H1 (cell line): ENCODE data around the gene PLA1A. TPM values are rescaled to one million over a fixed set of nuclear protein-coding genes. Genes with fewer than 3 reads are reported as not detected.

Experiments
- CTCF ChIA-PET: fragments of 300-600 bp; sonication (Branson Sonifier 250); formaldehyde crosslinking; loops from one replicate; lab custom pipeline; 2021; ENCODE audit not compliant: partially characterized antibody; lab: Charles Lee
- POLR2A ChIA-PET: fragments of 300-600 bp; sonication (Branson Sonifier 250); formaldehyde crosslinking; loops from one replicate; lab custom pipeline; 2021; ENCODE audit warnings: inconsistent platforms; ENCODE audit not compliant: partially characterized antibody; lab: Charles Lee
- DNase-seq, 2 experiments: peaks; one replicate each; pipeline versions ENCODE4 v3.0.0 to v3.0.0-alpha.2; 2010 to 2022; ENCODE audit warnings: low spot score in 2 of 2, low read depth in 1 of 2, mixed read lengths in 1 of 2
- FAIRE-seq: peaks from 2 replicates; lab custom pipeline; 2011; peaks lifted over from hg19 to GRCh38; lab: Jason Lieb, UNC
- H2AFZ ChIP-seq: 2 replicates; pipeline ENCODE4 v1.8.1; 2012; ENCODE audit warnings: low read length, inconsistent platforms
- H2AK5ac ChIP-seq: 2 replicates; pipeline ENCODE4 v1.6.1; 2013; ENCODE audit warnings: low read depth, low read length
- H2BK120ac ChIP-seq: replicated peaks from 2 replicates; pipeline ENCODE3; 2013; ENCODE audit warnings: low read depth, low read length, inconsistent platforms
- H2BK12ac ChIP-seq: 2 replicates; pipeline ENCODE4 v1.6.1; 2013; ENCODE audit warnings: low read depth, low read length
- H2BK15ac ChIP-seq: 2 replicates; pipeline ENCODE4 v1.6.1; 2013; ENCODE audit warnings: low read length
- H2BK20ac ChIP-seq: 2 replicates; pipeline ENCODE4 v1.6.1; 2013; ENCODE audit warnings: low read length
- H2BK5ac ChIP-seq: 2 replicates; pipeline ENCODE4 v1.6.1; 2013; ENCODE audit warnings: low read depth, low read length
- H3K14ac ChIP-seq: 2 replicates; pipeline ENCODE4 v1.6.1; 2013; ENCODE audit warnings: inconsistent platforms; ENCODE audit not compliant: insufficient read length
- H3K18ac ChIP-seq: 2 replicates; pipeline ENCODE4 v1.6.1; 2013; ENCODE audit warnings: low read length; ENCODE audit errors: extremely low read depth
- H3K23ac ChIP-seq: 2 replicates; pipeline ENCODE4 v1.6.1; 2013; ENCODE audit warnings: inconsistent platforms; ENCODE audit not compliant: insufficient read length
- H3K23me2 ChIP-seq: 2 replicates; pipeline ENCODE4 v1.6.1; 2013; ENCODE audit warnings: low read depth, low read length
- H3K27ac ChIP-seq: 2 replicates; pipeline ENCODE4 v1.6.1; 2011; ENCODE audit warnings: low read depth, low read length, inconsistent platforms
- H3K27me3 ChIP-seq, 4 experiments: replicated peaks in 1 of 4; 1 replicate in 1 of 4; 2 replicates in 3 of 4; pipeline versions ENCODE4 v1.6.1 to v1.8.1; 2011 to 2013; ENCODE audit warnings: low read length in 3 of 4, mild to moderate bottlenecking in 3 of 4, inconsistent platforms in 2 of 4, mixed read lengths in 2 of 4, moderate library complexity in 1 of 4; ENCODE audit not compliant: control insufficient read depth in 3 of 4, insufficient read depth in 3 of 4; ENCODE audit errors: extremely low read depth in 1 of 4
- H3K36me3 ChIP-seq, 4 experiments: 2 replicates each; pipeline versions ENCODE4 v1.6.1 to v1.8.1; 2011 to 2013; ENCODE audit warnings: mild to moderate bottlenecking in 4 of 4, low read length in 3 of 4, moderate library complexity in 2 of 4, control low read depth in 1 of 4, inconsistent platforms in 1 of 4; ENCODE audit not compliant: insufficient read depth in 4 of 4, control insufficient read depth in 2 of 4
- H3K4ac ChIP-seq: replicated peaks from 2 replicates; pipeline ENCODE3; 2013; ENCODE audit warnings: low read length, low read depth, mixed read lengths, inconsistent platforms; ENCODE audit not compliant: insufficient read length
- H3K4me1 ChIP-seq, 4 experiments: replicated peaks in 1 of 4; 1 replicate in 1 of 4; 2 replicates in 3 of 4; pipeline versions ENCODE4 v1.6.1 to v1.8.1; 2011 to 2013; ENCODE audit warnings: low read length in 3 of 4, inconsistent platforms in 2 of 4, mixed read lengths in 1 of 4; ENCODE audit not compliant: insufficient read depth in 4 of 4, control insufficient read depth in 3 of 4
- H3K4me2 ChIP-seq, 2 experiments: 2 replicates each; pipeline versions ENCODE4 v1.6.1 to v1.8.1; 2011 to 2013; ENCODE audit warnings: low read depth in 2 of 2, low read length in 2 of 2, control low read depth in 1 of 2, inconsistent platforms in 1 of 2, mild to moderate bottlenecking in 1 of 2; ENCODE audit not compliant: insufficient read depth in 1 of 2
- H3K4me3 ChIP-seq, 4 experiments: fragments of 200-600, 300-600 bp in 1 of 4; sonication (generic), shearing (Covaris generic), sonication (Bioruptor Twin) in 1 of 4; 2 replicates each; pipeline versions ENCODE4 v1.5.1 to v1.8.1; 2011 to 2016; ENCODE audit warnings: low read length in 4 of 4, low read depth in 3 of 4, control low read depth in 2 of 4, inconsistent platforms in 2 of 4, mild to moderate bottlenecking in 2 of 4, mixed read lengths in 1 of 4, moderate library complexity in 1 of 4; ENCODE audit not compliant: insufficient read depth in 2 of 4; ENCODE audit errors: extremely low read depth in 1 of 4
- H3K56ac ChIP-seq: replicated peaks from 2 replicates; pipeline ENCODE3; 2013; ENCODE audit warnings: low read depth, mild to moderate bottlenecking, mixed read lengths, low read length, inconsistent platforms; ENCODE audit not compliant: insufficient read length
- H3K79me1 ChIP-seq: 2 replicates; pipeline ENCODE4 v1.6.1; 2013; ENCODE audit warnings: low read depth, low read length, control low read depth
- H3K79me2 ChIP-seq, 2 experiments: 2 replicates each; pipeline versions ENCODE4 v1.6.1 to v1.8.1; 2012 to 2013; ENCODE audit warnings: low read length in 2 of 2, mild to moderate bottlenecking in 2 of 2, inconsistent platforms in 1 of 2; ENCODE audit not compliant: insufficient read depth in 2 of 2, control insufficient read depth in 1 of 2
- H3K9ac ChIP-seq, 4 experiments: replicated peaks in 1 of 4; 1 replicate in 1 of 4; 2 replicates in 3 of 4; pipeline versions ENCODE4 v1.6.1 to v1.8.1; 2011 to 2013; ENCODE audit warnings: low read depth in 3 of 4, low read length in 3 of 4, control low read depth in 2 of 4, mild to moderate bottlenecking in 2 of 4, moderate library complexity in 2 of 4, inconsistent platforms in 1 of 4; ENCODE audit errors: extremely low read depth in 1 of 4
- H3K9me3 ChIP-seq, 2 experiments: 2 replicates each; pipeline versions ENCODE4 v1.6.1 to v1.8.1; 2012 to 2013; ENCODE audit warnings: mild to moderate bottlenecking in 2 of 2, moderate library complexity in 2 of 2, control low read depth in 1 of 2, inconsistent platforms in 1 of 2, low read depth in 1 of 2, low read length in 1 of 2, mixed read lengths in 1 of 2; ENCODE audit not compliant: insufficient read depth in 2 of 2
- H4K20me1 ChIP-seq, 2 experiments: replicated peaks in 1 of 2; 2 replicates each; pipeline versions ENCODE3 to v1.8.1; 2011 to 2013; ENCODE audit warnings: inconsistent platforms in 2 of 2, low read length in 2 of 2, mild to moderate bottlenecking in 1 of 2; ENCODE audit not compliant: insufficient read depth in 2 of 2, control insufficient read depth in 1 of 2
- H4K5ac ChIP-seq: 2 replicates; pipeline ENCODE4 v1.6.1; 2013; ENCODE audit warnings: low read length, low read depth, mixed read lengths, inconsistent platforms; ENCODE audit not compliant: insufficient read length
- H4K8ac ChIP-seq: 2 replicates; pipeline ENCODE4 v1.8.0; 2013; ENCODE audit warnings: mild to moderate bottlenecking, moderate library complexity, low read length, inconsistent platforms; ENCODE audit not compliant: insufficient read depth; ENCODE audit errors: extremely low read depth
- H4K91ac ChIP-seq: replicated peaks from 2 replicates; pipeline ENCODE3; 2013; ENCODE audit warnings: low read length, mixed read lengths, inconsistent platforms; ENCODE audit not compliant: insufficient read length
- CTCF ChIP-seq, 3 experiments: IDR thresholded peaks; 1 replicate in 2 of 3; 2 replicates in 1 of 3; pipeline versions ENCODE4 v1.5.1 to v1.6.1; 2011; ENCODE audit warnings: low read length in 3 of 3, mild to moderate bottlenecking in 3 of 3, inconsistent platforms in 2 of 3, low read depth in 1 of 3, moderate library complexity in 1 of 3; ENCODE audit not compliant: insufficient read depth in 1 of 3; ENCODE audit errors: control extremely low read depth in 1 of 3
- KDM4A ChIP-seq: IDR thresholded peaks from one replicate; pipeline ENCODE4 v1.7.1; 2012; ENCODE audit warnings: low read depth, mild to moderate bottlenecking, moderate library complexity, low read length, inconsistent platforms; ENCODE audit not compliant: severe bottlenecking
- RAD21 ChIP-seq, 2 experiments: IDR thresholded peaks in 1 of 2; conservative IDR thresholded peaks in 1 of 2; 2 replicates each; pipeline ENCODE4 v1.6.1; 2011; ENCODE audit warnings: low read depth in 2 of 2, low read length in 2 of 2, improper control_type of control experiment in 1 of 2, inconsistent platforms in 1 of 2, mild to moderate bottlenecking in 1 of 2, moderate library complexity in 1 of 2
- TBP ChIP-seq: IDR thresholded peaks from 2 replicates; pipeline ENCODE4 v1.6.1; 2011; ENCODE audit warnings: low read depth, low read length, improper control_type of control experiment
- WGBS, 2 experiments: shearing (Covaris generic) in 1 of 2; methylation state at CpG; one replicate each; pipeline versions ENCODE4 v1.1.6 to v1.1.7; 2013 to 2015; ENCODE audit warnings: low lambda C conversion rate in 2 of 2, mixed read lengths in 2 of 2, inconsistent platforms in 1 of 2, low coverage in 1 of 2, missing lambda C conversion rate in 1 of 2; ENCODE audit not compliant: insufficient replicate concordance in 2 of 2, insufficient coverage in 1 of 2, insufficient read length in 1 of 2; ENCODE audit errors: extremely low coverage in 1 of 2, missing lambda C conversion rate in 1 of 2; 5-methylcytosine and 5-hydroxymethylcytosine counted together
- polyA plus RNA-seq, 7 experiments: library from polyadenylated mRNA; depleted of rRNA in 3 of 7; stranded (reverse) in 5 of 7; unstranded in 2 of 7; fragments of >200 nt in 5 of 7; fragments of 200-250 nt in 2 of 7; gene quantifications; 1 replicate in 5 of 7; 2 replicates in 1 of 7; 4 replicates in 1 of 7; pipeline versions ENCODE4 v1.2.1 to v1.2.3, GENCODE V29; 2011 to 2013; ENCODE audit warnings: missing spikeins in 2 of 7, mixed read lengths in 2 of 7
- total RNA-seq: library from RNA; stranded (reverse); fragmentation: NEBNext Ultra II Directional; extraction: Animal tissue kit (Norgen Biotek cat#: 25700); gene quantifications from 2 replicates; pipeline ENCODE4 v1.2.1, GENCODE V29; 2021

Gene PLA1A
- total and polyA plus RNA-seq, 2 of the 8 experiments (the other 6 are each of a cell fraction or from before 2014, with no cell fraction given): not detected

- Histone ChIP-seq H3K23me2 (no peaks in the 10 kb centered on the region), H2BK12ac (no peak overlapping the region), H3K23ac (no peak overlapping the region), H2BK15ac (no peak overlapping the region), H2AK5ac (no peak overlapping the region), H3K36me3 (no peaks in the 10 kb centered on the region), H3K27me3 (no peaks in the 10 kb centered on the region), H3K4me3 (no peak overlapping the region), H2BK120ac (no peak overlapping the region), H4K8ac (no peak overlapping the region), H3K4ac (no peak overlapping the region), H3K4me1 (no peaks in the 10 kb centered on the region), H4K5ac (no peak overlapping the region), H3K79me2 (no peaks in the 10 kb centered on the region), H3K9ac (no peak overlapping the region), H3K9me3 (no peaks in the 10 kb centered on the region), H4K91ac (no peak overlapping the region), H3K18ac (no peak overlapping the region), H3K14ac (no peak overlapping the region), H2BK5ac (no peak overlapping the region), H3K56ac (no peak overlapping the region), H3K27ac (no peak overlapping the region), H3K79me1 (no peaks in the 10 kb centered on the region), H2AFZ (no peak overlapping the region), H2BK20ac (no peak overlapping the region), H3K4me2 (no peak overlapping the region), H4K20me1 (no peaks in the 10 kb centered on the region)
- POLR2A ChIA-PET: no interaction called here
- DNase-seq (no peak), FAIRE-seq (no peak)
- WGBS, 2 experiments: 92% methylated on average over 10 of the region's 10 CpGs; no CpG with 5 or more reads in 1 of the 2 experiments
- CTCF ChIA-PET: interaction anchor here (0.9 to 2.7 kb wide), 4 partner anchors 11 to 35 kb away, joined by 3 to 9 read pairs (median 6); no protein-coding TSS in a partner anchor
- TF ChIP-seq TBP (no peak), CTCF (IDR thresholded peaks at IDR 0.05; ENCODE audit: control extremely low read depth in 1 of 3, insufficient read depth in 1 of 3, low read depth in 1 of 3, low read length in 3 of 3) (peak in 1 of 3 experiments; percentile 14; a peak in 2 of 4 replicates), RAD21 (IDR thresholded peaks at IDR 0.05 in 1 of 2, conservative IDR thresholded peaks at IDR 0.05 in 1 of 2; ENCODE audit: low read depth in 2 of 2, low read length in 2 of 2) (peak; percentile 15 to 24; a peak in 3 of 4 replicates), KDM4A (no peak)
These were observed 38.0 kb downstream of the PLA1A start for GRCh38 chr3:119635719-119636118.
